Activated T-helper 17 cell treated with anti-CD3 and anti-CD28 coated beads, Interleukin-2, amount 50 U/mL, for 72 hours (primary cell): Measurements from ENCODE around the gene LGI4. TPM values are rescaled to one million over a fixed set of nuclear protein-coding genes. Genes with fewer than 3 reads are reported as not detected.
"Not testable (repeated sequence)": the region's sequence is repeated elsewhere in the genome, so short reads cannot be mapped to it uniquely, and the experiment has no call there.

ENCODE experiments used
- ATAC-seq: fragments of 150-1000 bp; cut with Tn5 transposase; replicated peaks from 2 replicates; pipeline ENCODE4 v1.10.0; 2021; ENCODE audit warnings: mild to moderate bottlenecking, moderate library complexity
- H3K27ac Mint-ChIP-seq: one replicate; pipeline ENCODE4 v1.8.0; 2022; ENCODE audit warnings: mixed read lengths
- H3K27me3 Mint-ChIP-seq: one replicate; pipeline ENCODE4 v1.8.0; 2022; ENCODE audit warnings: mixed read lengths
- H3K36me3 Mint-ChIP-seq: one replicate; pipeline ENCODE4 v1.8.0; 2022; ENCODE audit warnings: low read depth, mild to moderate bottlenecking, mixed read lengths
- H3K4me1 Mint-ChIP-seq: one replicate; pipeline ENCODE4 v1.8.0; 2022; ENCODE audit warnings: mixed read lengths
- H3K4me3 Mint-ChIP-seq: one replicate; pipeline ENCODE4 v1.8.0; 2022; ENCODE audit warnings: mild to moderate bottlenecking, mixed read lengths
- H3K9me3 Mint-ChIP-seq: one replicate; pipeline ENCODE4 v1.8.0; 2022; ENCODE audit warnings: mixed read lengths
- total RNA-seq, 2 donors: library from RNA; stranded (reverse); gene quantifications; one replicate each; pipeline ENCODE4 v1.2.3, GENCODE V29; 2022

Gene LGI4
- total RNA-seq, 2 donors from 2014 or later: 1.9 TPM; not detected in 1

DNA sequence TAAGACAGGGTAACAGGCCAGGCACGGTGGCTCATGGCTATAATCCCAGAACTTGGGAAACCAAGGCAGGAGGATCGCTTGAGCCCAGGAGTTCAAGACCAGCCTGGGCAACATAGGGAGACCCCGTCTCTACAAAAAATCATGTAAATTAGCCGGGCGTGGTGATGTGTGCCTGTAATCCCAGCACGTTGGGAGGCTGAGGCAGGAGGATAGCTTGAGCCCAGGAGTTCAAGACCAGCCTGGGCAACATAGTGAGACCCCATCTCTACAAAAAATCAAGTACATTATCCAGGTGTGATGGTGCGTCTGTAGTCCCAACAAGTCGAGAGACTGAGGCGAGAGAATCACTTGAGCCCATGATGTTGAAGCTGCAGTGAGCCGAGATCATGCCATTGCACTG lies 31.2 kb downstream of the LGI4 start:
- not testable (repeated sequence) for ATAC-seq, H3K4me1 Mint-ChIP-seq, H3K4me3 Mint-ChIP-seq, H3K27me3 Mint-ChIP-seq, H3K9me3 Mint-ChIP-seq, H3K27ac Mint-ChIP-seq, H3K36me3 Mint-ChIP-seq

GRCh38 chr19:35101949-35102348 lies 32.9 kb downstream of the LGI4 start:
- H3K27me3 Mint-ChIP-seq, H3K27ac Mint-ChIP-seq, H3K9me3 Mint-ChIP-seq, ATAC-seq, H3K36me3 Mint-ChIP-seq, H3K4me3 Mint-ChIP-seq, H3K4me1 Mint-ChIP-seq: not testable (repeated sequence)

- Mint-ChIP-seq H3K27me3 (no peaks in the 10 kb centered on the region), H3K4me3 (no peak overlapping the region), H3K4me1 (no peaks in the 10 kb centered on the region), H3K9me3 (no peaks in the 10 kb centered on the region), H3K27ac (no peak overlapping the region), H3K36me3 (no peaks in the 10 kb centered on the region)
- ATAC-seq: no peak
Observed at GRCh38 chr19:35100588-35101533, 34.0 kb downstream of the LGI4 start.

- no peak for ATAC-seq
- Mint-ChIP-seq H3K4me3 (no peak overlapping the region), H3K27me3 (no peaks in the 10 kb centered on the region), H3K4me1 (no peaks in the 10 kb centered on the region), H3K9me3 (no peaks in the 10 kb centered on the region), H3K27ac (no peak overlapping the region), H3K36me3 (no peaks in the 10 kb centered on the region)
Observed at GRCh38 chr19:35099897-35100275, 35.0 kb downstream of the LGI4 start.

DNA sequence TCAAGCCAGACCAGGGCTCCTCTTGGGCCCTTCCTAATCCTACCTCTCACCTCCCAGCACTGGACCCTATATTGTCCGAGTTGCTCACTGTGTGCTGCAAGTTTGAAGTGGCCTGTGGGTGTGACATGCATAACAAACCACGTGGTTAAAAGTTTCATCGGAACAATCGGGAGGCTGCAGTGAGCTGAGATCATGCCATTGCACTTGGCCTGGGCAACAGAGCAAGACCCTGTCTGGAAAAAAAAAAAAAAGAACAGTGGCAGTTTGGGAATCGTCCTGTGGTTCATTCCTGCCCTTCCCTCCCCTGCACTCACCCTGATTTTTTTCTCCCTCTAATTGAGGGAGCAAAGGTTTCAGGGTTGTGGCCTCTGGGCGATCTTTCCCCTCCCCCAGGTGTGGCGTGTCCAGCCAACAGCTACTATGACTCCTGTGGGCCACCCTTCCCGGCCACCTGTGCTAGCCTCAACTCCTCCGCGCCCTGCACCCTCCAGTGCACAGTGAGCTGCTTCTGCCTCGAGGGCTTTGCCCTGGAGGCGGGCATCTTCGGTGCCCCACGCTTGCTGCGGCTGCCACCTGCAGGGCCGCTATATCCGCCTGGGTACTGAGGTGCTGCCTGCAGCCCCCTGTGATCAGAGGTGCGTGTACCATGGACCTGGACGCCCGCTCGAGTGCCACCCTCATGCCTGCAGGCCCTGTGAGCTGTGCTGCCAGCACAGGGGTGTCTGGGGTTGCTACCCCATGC lies 35.5 kb downstream of the LGI4 start:
- no peaks in the 10 kb centered on the region for H3K9me3 Mint-ChIP-seq
- H3K27me3 Mint-ChIP-seq: no peaks in the 10 kb centered on the region
- ATAC-seq: no peak
- H3K27ac Mint-ChIP-seq: no peak overlapping the region
- no peaks in the 10 kb centered on the region for H3K36me3 Mint-ChIP-seq
- no peaks in the 10 kb centered on the region for H3K4me1 Mint-ChIP-seq
- H3K4me3 Mint-ChIP-seq: no peak overlapping the region

GRCh38 chr19:35098413-35099049 lies 36.3 kb downstream of the LGI4 start:
- Mint-ChIP-seq H3K9me3 (no peaks in the 10 kb centered on the region), H3K27me3 (no peaks in the 10 kb centered on the region), H3K4me1 (no peaks in the 10 kb centered on the region), H3K27ac (no peak overlapping the region), H3K4me3 (no peak overlapping the region), H3K36me3 (no peaks in the 10 kb centered on the region)
- no peak for ATAC-seq

- Mint-ChIP-seq H3K9me3 (no peaks in the 10 kb centered on the region), H3K27ac (peak overlapping the region; percentile 7), H3K27me3 (no peaks in the 10 kb centered on the region), H3K4me1 (no peaks in the 10 kb centered on the region), H3K4me3 (no peak overlapping the region), H3K36me3 (no peaks in the 10 kb centered on the region)
- no peak for ATAC-seq
Observed at GRCh38 chr19:35095667-35096368, 39.0 kb downstream of the LGI4 start.

DNA sequence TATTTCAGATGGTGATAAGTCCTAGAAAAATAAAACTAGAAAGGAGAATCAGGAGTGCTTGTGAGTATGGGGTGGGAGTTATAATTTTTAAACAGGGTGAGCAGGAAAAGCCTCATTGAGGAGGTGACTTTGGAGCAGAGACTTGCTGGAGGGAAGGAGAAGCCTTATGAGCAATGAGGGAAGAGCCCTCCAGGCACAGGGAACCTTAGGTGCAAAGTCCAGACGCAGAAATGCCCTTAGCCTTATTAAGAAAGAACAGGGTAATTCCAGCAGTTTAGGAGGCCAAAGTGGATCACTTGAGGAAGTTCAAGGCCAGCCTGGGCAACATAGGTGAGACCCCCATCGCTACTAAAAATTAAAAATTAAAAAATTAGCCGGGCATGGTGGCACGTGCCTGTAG lies 40.2 kb downstream of the LGI4 start:
- Mint-ChIP-seq H3K27me3 (peaks cover 3% of the 10 kb centered on the region), H3K4me3 (no peak overlapping the region), H3K9me3 (no peaks in the 10 kb centered on the region), H3K4me1 (no peaks in the 10 kb centered on the region), H3K36me3 (no peaks in the 10 kb centered on the region), H3K27ac (no peak overlapping the region)
- no peak for ATAC-seq

DNA sequence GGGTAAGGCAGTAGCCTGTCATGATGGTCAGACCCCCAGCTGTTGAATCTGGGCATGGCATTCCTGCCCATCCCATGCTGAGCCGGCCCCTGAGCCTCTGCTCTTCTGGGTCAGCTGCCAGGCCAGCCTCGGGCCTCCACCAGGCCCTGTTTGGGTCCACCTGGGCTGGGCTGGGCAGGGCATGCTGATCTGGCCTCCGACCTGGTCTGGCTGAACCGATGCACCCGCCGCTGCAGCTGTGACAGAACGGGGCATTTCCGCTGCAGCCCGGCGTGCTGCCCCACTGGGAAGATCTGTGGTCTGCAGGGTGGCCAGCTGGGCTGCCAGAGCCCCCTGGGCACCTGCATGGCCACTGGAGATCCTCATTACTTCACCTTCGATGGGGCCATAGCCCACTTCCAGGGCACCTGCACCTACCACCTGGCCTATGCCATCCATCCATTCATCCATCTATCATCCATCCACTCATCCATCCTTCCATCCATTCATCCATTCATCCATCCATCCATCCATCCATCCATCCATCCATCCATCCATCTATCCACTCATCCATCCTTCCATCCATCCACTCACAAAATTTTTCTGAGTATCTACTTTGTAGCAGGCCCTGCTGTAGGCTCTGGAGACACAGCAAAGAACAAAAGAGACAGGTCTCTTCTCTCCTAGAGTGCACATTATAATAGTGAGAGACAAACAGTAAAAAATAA lies 40.8 kb downstream of the LGI4 start:
- ATAC-seq: no peak
- Mint-ChIP-seq H3K9me3 (no peaks in the 10 kb centered on the region), H3K4me1 (no peaks in the 10 kb centered on the region), H3K36me3 (no peaks in the 10 kb centered on the region), H3K4me3 (no peak overlapping the region), H3K27ac (no peak overlapping the region), H3K27me3 (peaks cover 3% of the 10 kb centered on the region)

DNA sequence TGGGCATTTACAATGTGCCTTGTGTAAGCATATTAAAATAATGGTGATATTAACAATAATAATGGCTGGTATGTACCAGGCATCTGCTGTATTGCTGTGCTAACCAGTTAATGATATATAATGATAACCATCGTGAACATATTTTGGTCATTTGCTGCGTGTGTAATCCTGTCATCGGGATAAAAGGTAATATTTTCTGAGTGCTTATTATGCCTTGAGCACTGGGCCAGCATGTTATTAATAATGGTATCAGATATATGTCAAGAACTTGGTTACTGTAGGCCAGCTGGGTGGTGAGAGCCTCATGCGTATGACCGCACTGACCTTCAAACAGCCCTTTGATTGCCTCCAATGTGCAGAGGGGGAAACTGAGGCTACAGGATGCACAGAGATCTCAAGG lies 41.4 kb downstream of the LGI4 start:
- Mint-ChIP-seq H3K4me1 (no peaks in the 10 kb centered on the region), H3K9me3 (no peaks in the 10 kb centered on the region)

DNA sequence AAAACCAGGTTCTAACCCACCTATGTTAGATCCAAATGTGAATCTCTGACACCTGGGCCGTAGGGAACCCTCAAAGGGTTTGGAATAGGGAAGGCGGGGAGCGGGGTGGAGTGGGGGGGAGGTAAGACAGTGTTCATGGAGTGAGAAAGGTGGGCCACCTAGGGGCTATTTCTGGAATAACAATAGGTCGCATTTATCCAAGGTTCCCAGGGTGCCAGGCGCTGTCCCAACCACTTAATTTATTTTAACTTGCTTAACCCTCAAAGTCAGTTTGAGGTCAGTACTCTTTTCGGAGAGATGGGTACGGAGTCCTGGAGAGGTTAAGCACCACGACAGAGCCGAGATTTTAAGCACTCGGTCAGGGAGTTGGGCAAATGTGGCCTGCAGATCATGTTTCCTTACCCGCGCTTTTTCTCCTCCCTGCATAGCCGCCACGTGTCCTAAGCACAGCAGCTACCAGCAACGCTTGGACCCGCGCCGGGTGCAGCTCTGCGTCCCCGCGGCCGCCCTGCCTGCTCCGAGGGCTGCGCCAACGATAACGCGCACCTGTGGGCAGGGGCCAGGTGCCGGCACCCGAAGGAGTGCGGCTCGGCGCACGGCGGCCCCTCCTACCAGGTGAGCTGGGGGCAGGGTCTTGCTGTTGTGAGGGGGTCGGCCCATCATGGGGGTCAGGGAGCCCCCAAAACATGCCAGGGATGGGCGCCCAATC lies 44.2 kb downstream of the LGI4 start:
- Mint-ChIP-seq H3K9me3 (no peaks in the 10 kb centered on the region), H3K36me3 (no peaks in the 10 kb centered on the region), H3K4me1 (no peaks in the 10 kb centered on the region), H3K27ac (no peak overlapping the region), H3K4me3 (no peak overlapping the region), H3K27me3 (peaks cover 3% of the 10 kb centered on the region)
- ATAC-seq: peak; percentile 72

More for the DNA sequence above, 41.4 kb downstream of the LGI4 start:
- Mint-ChIP-seq H3K27me3 (peaks cover 3% of the 10 kb centered on the region), H3K4me3 (no peak overlapping the region), H3K36me3 (no peaks in the 10 kb centered on the region), H3K27ac (no peak overlapping the region)
- ATAC-seq: no peak

DNA sequence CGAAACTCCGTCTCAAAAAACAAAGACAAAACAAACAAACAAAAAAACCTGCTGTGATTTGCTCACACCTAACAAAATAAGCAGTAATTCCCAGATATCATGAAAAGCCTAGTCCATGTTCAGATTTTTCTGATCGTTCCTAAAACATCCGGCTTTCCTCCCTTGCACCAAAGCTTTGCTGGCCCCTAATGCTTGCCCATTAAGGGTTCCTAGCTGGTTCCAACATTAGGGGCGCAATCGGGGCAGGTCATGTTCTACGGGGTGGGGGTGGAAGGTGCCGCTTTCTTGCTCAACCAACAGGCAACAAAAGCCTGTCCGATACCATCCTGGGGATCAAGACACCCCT lies 44.7 kb downstream of the LGI4 start:
- Mint-ChIP-seq H3K9me3 (no peaks in the 10 kb centered on the region), H3K4me3 (no peak overlapping the region), H3K27ac (no peak overlapping the region), H3K27me3 (peaks cover 3% of the 10 kb centered on the region), H3K4me1 (no peaks in the 10 kb centered on the region), H3K36me3 (no peaks in the 10 kb centered on the region)
- ATAC-seq: no peak

- no peak overlapping the region for H3K27ac Mint-ChIP-seq
- no peak for ATAC-seq
- no peaks in the 10 kb centered on the region for H3K4me1 Mint-ChIP-seq
- H3K36me3 Mint-ChIP-seq: no peaks in the 10 kb centered on the region
- H3K9me3 Mint-ChIP-seq: no peaks in the 10 kb centered on the region
- H3K27me3 Mint-ChIP-seq: peaks cover 3% of the 10 kb centered on the region
- H3K4me3 Mint-ChIP-seq: no peak overlapping the region
Observed at GRCh38 chr19:35089554-35089953, 45.3 kb downstream of the LGI4 start.
